Measurements from ENCODE around the gene MUC5AC.

Gene MUC5AC

DNA sequence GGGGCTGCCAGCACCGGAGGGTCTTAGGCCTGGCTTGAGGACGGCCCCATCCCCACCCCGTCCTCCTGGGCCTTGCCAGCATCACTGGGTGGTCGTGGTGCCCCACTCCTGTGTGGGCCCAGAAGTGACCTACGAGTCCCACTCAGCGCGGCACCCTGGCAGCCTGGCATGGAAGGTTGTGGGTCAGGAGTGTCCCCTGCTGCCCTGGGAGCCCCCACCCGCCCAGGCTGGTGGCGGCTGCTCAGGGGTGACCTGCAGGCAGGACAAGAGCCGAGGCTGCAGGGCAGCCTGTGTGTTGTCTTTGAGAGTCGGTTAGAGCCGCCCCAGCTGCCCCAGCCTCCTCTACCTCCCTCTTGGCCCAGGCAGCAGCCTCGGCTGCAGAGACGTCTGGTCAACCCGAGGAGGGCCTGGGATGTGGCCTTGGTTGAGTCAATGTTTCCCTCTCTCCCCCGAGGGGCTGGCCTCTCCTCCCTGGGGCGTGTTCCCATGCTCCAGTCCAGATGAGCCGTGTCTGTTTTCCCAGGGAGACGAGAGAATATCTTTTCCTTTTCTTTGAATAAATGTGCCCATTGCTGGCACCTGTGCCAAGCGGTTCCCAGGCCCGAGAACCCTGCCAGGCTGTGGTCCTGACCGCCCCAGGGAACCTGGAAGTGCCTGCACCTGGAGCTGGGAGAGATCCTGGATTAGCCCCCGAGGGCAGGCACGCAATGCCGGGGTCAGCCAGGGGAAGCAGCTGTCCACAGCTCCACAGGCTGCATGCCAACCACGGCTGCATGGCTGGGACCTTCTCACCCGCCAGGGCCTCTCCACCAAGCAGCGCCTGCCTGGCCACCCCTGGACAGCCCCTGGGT, 35.7 kb upstream of the MUC5AC start:
- no peak for DNase-seq

DNA sequence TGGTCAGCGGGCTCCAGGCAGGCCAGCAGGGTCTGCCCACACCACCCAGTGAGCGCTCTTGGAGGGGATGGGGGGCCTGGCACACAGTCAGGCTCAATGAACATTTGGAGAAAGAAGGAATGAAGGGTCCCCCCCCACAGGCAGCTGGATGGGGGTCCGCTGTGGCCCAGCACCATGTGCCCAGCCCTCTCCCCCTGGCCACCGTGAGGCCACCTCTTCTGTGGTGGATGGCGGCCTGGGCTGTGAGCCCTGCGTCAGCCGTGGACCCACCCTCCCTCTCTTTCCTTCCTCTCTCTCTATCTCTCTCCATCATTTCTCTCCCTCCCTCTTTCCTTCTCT, 35.1 kb upstream of the MUC5AC start:
- no peak for DNase-seq

DNA sequence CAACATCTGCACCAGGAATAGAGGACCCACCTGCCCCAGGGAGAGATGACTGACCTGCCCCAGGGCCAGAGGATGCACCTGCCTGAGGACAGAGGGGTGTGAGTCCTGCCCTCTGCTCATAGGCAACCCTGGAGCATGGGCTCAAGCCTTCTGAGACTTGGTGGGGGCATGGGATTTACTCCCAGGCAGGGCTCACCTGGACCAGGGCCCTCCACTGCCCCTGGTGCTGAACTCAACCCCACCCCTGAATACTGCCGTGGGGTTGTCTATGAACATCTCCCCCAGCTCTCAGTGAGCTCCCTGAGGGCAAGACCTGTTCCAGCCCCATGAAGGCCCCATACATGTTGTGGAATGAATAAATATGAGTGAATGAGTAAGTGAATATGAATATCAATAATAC, 33.8 kb upstream of the MUC5AC start:
- no peak for DNase-seq

- no peak for DNase-seq
These were observed 31.9 kb upstream of the MUC5AC start for GRCh38 chr11:1125803-1126202.

GRCh38 chr11:1126491-1126926, 31.2 kb upstream of the MUC5AC start:
- no peak for DNase-seq

DNA sequence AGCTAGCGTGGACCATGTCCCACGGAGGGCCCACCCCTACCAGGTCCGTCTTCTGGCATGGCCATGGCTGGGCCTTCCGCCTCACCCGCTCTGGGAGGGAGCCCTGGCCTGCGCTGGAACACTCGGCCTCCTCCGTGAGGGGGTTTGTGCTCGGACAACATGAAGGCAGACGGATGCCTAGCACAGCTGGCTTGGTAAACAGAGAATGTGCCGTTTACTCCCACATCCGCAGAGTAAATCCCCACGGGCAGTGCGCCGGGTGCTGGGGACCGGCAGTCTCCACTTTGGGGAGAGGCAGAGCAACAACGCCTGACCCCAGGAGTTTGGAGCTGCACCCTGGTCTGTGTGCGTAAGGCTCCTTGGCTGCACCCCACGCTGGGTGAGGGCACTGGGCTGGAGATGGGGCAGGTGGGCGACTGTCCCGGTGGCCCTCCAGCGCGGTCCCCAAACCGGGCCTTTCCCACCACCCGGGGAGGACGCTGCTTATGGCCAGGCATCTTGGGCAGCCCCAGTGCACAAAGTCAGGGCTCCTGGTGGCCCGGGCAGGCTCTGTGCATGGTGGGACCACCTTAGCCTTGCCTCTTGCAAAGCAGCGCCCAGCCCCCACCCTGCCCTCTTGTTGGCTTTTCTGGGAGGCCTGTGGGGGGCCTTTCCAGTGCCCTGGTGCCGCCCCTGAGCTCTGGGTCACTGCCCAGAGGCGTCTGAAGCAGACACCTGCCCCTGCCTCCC, 30.7 kb upstream of the MUC5AC start:
- DNase-seq: no peak

DNA sequence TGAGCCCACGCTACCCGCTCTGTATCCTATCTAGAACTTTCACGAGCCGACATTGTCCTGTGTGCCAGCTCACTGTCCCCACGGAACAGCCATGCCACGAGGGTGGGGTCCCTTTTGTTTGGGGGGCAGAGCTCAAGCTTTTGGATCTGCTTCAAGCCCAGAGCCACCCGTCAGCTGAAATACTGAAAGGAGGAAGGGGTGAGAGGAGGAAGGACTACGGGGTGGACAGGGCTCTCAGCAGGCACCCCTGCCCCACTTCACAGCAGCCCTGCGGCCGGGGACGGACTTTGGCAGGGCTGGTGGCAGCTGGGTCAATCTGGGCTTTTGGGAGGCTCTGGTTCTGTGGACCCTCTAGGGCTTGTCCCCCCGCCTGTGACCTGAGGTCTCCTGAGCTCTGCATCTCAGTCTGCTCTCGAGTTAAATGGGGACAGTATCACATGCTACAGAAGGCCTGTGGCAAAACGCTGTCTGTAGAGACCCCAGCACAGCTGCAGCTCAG, 30.0 kb upstream of the MUC5AC start:
- DNase-seq: no peak

DNA sequence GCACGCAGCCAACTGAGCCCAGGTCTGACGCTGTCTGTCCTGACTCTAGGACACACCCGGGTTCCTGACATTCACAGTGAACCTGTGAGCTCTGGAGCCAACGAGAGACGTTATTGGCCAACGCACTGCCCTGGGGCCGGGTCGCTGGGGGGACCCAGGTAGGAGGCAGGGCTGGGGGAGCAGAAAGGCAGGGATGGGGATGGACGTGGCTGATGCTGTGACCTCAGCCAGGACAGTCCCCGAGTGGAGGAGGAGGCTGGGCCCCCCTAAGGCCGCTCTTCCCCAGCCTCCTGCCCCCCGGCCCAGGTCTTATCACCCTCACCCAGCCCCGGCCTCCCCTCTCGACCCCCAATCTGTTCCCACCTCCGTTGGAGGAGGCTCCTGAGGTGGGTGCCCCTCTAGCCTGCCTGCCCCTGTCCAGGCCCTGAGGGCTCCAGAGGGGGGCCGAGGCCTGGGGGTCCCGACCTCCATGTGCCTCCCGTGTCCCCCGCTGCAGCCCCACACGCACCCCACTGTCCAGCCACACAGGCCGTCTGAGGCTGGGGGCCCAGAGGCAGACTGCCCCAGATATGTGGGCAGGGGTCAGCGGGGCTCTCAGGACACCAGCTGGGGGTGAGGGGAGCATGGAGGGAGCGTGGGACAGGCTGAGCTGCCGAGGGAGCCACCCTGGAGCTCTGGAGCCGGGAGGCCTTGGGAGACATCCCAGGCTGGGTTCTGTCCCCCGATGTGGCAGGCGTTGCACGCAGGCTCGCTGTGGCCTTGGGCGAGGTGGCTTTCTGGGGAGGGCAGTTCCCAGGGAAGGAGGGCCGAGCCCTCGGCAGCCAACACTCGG, 29.2 kb upstream of the MUC5AC start:
- no peak for DNase-seq

DNA sequence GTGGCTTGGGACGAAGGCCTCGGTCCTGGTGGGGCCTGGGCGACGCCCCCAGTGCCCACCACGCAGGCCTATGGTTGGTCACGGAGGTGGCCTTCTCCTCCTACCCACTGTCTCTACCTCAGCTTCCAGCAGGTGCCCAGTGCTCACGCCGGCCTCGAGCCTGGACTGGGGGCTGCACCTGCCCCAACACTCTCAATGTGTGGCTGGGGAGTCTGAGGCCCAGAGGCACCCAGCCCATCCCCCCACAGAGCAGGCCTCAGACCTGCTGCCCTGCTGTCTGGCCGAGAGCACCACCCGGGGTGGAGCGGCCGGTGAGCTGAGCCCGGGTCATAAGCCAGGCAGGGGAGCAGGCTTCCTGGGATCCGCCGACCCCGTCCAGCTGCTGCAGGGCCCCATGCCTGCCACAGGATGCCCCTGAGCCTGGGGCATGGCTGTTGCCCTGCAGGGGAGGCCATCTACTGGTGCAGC, 28.6 kb upstream of the MUC5AC start:
- no peak for DNase-seq

DNA sequence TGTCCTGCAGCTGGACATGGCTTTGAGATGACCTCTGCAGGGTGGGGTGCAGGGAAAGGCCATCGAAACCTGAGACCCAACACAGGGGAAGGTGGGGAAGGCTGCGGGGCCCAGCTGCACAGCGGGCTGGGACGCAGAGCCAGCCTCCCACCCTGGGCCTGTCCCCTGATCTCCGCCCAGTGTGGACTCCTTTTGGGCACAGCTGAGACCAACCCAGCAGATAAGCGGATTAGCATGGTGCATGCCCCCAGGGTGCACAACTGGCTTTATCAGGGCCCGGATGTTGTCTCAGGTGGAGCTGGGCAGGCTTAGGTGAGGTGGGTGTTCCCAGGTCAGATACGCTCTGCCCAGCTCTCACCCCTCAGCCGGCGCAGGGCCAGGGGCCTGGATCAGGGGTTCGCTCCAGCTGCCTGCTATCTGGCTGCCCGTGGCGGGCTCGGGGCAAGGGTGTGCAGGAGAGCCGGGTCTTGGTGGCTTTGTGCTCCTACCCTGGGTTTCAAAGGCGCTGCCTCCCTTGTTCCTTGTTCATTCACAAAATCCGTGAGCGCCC, 28.1 kb upstream of the MUC5AC start:
- no peak for DNase-seq

GRCh38 chr11:1130276-1131032, 27.3 kb upstream of the MUC5AC start:
- DNase-seq: no peak

DNA sequence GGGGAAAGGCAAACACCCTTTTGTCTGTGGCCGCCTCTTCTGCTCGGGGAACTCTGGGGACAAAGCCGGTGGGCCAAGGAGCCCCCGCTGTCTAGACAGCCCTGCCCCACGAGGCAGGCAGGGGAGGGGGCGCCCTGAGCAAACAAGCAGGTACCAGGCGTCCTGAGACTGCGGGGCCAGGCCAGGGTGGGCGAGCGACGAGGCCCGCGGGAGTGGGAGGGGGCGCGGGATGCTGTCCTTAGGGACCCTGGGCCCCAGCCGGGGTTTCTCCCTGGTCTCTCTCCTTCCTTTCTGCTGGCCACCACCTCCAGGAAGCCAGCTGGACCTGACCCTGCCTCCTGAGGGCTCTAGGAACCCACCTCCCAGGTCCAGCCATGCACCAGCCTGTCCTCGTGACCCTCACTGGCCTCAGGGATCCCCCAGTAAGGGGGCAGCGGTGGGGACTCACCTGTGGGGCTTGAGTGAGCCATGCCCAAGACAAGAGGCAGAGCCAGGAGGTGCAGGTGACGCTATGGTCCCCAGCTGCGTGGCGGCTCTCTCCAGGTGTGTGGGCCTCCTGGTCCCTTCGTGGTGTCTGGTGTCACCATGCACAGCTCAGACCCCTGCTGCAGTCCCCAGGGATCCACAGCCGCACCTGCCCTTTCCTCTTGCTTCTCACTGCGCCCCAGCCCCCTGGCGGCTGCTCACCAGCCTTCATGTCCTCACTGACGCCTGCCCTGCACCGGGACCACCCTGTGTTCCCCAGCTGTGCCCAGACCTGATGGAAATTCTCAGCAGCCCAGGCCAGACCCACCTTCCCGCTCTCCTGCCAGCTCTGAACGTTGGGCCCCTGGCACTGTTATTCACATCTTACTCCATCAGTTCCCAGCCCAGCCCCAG, 26.5 kb upstream of the MUC5AC start:
- DNase-seq: no peak

GRCh38 chr11:1134848-1135445, 22.8 kb upstream of the MUC5AC start:
- no peak for DNase-seq

- DNase-seq: no peak
These were observed 19.7 kb upstream of the MUC5AC start for GRCh38 chr11:1138097-1138496.

- no peak for DNase-seq
These were observed 18.2 kb upstream of the MUC5AC start for GRCh38 chr11:1139441-1140083.

GRCh38 chr11:1140642-1141490, 16.9 kb upstream of the MUC5AC start:
- no peak for DNase-seq

- DNase-seq: no peak
These were observed 11.4 kb upstream of the MUC5AC start for GRCh38 chr11:1146365-1146764.

GRCh38 chr11:1147792-1148191, 10.0 kb upstream of the MUC5AC start:
- DNase-seq: no peak

- DNase-seq: no peak
These were observed 9.0 kb upstream of the MUC5AC start for GRCh38 chr11:1148752-1149180.

Measured in right kidney (tissue), 1 donor.